Hematopoietic multipotent progenitor cell (in vitro differentiated cells): Measurements from ENCODE around the gene SYT2. TPM values are rescaled to one million over a fixed set of nuclear protein-coding genes. Genes with fewer than 3 reads are reported as not detected.
"Not testable (repeated sequence)": the region's sequence is repeated elsewhere in the genome, so short reads cannot be mapped to it uniquely, and the experiment has no call there.

Experiments used
- DNase-seq, 3 donors: peaks; one replicate each; pipeline ENCODE4 v3.0.0-alpha.2; 2011 to 2015; ENCODE audit warnings: low read depth in 2 of 3, low spot score in 2 of 3
- total RNA-seq: library from RNA; depleted of rRNA; stranded (reverse); fragments of >200 nt; gene quantifications from one replicate; pipeline ENCODE4 v1.2.3, GENCODE V29; 2012

The SYT2 gene
- total RNA-seq, 1 donor, result not detected

- DNase-seq, result no peak
These were observed 132.2 kb downstream of the SYT2 start for GRCh38 chr1:202578001-202578504.

- no peak for DNase-seq
These were observed 132.9 kb downstream of the SYT2 start for GRCh38 chr1:202577381-202577780.

- DNase-seq, result no peak
These were observed 133.4 kb downstream of the SYT2 start for GRCh38 chr1:202576816-202577215.

- DNase-seq, result no peak
These were observed 134.2 kb downstream of the SYT2 start for GRCh38 chr1:202575918-202576653.

GRCh38 chr1:202572867-202573266, 137.4 kb downstream of the SYT2 start:
- DNase-seq, result no peak

GRCh38 chr1:202571719-202572339, 138.4 kb downstream of the SYT2 start:
- peak in 1 of 3 donors; percentile 66 for DNase-seq

- DNase-seq, result no peak
These were observed 140.6 kb downstream of the SYT2 start for GRCh38 chr1:202569393-202570322.

- no peak for DNase-seq
These were observed 141.4 kb downstream of the SYT2 start for GRCh38 chr1:202568826-202569225.

GRCh38 chr1:202568410-202568809, 141.8 kb downstream of the SYT2 start:
- no peak for DNase-seq

GRCh38 chr1:202567738-202568137, 142.5 kb downstream of the SYT2 start:
- DNase-seq, result no peak

GRCh38 chr1:202565890-202566602, 144.2 kb downstream of the SYT2 start:
- no peak for DNase-seq

- DNase-seq, result no peak
These were observed 145.2 kb downstream of the SYT2 start for GRCh38 chr1:202564958-202565495.

GRCh38 chr1:202563818-202564217, 146.4 kb downstream of the SYT2 start:
- DNase-seq, result no peak

GRCh38 chr1:202562444-202563060, 147.7 kb downstream of the SYT2 start:
- no peak for DNase-seq

- no peak for DNase-seq
These were observed 148.4 kb downstream of the SYT2 start for GRCh38 chr1:202561726-202562443.

- no peak for DNase-seq
These were observed 149.0 kb downstream of the SYT2 start for GRCh38 chr1:202561240-202561639.

- DNase-seq, result not testable (repeated sequence)
These were observed 152.6 kb downstream of the SYT2 start for GRCh38 chr1:202557662-202558061.

GRCh38 chr1:202556037-202556436, 154.2 kb downstream of the SYT2 start:
- DNase-seq, result not testable (repeated sequence)

GRCh38 chr1:202554619-202555018, 155.6 kb downstream of the SYT2 start:
- not testable (repeated sequence) for DNase-seq
